ENCODE data around the gene PUSL1.

The PUSL1 gene

GRCh38 chr1:1295154-1295923 lies 13.1 kb upstream of the PUSL1 start:
- DNase-seq, result no peak

- no peak for DNase-seq
Observed at GRCh38 chr1:1296070-1297061, 12.0 kb upstream of the PUSL1 start.

GRCh38 chr1:1297802-1298424 lies 10.5 kb upstream of the PUSL1 start:
- no peak for DNase-seq

DNA sequence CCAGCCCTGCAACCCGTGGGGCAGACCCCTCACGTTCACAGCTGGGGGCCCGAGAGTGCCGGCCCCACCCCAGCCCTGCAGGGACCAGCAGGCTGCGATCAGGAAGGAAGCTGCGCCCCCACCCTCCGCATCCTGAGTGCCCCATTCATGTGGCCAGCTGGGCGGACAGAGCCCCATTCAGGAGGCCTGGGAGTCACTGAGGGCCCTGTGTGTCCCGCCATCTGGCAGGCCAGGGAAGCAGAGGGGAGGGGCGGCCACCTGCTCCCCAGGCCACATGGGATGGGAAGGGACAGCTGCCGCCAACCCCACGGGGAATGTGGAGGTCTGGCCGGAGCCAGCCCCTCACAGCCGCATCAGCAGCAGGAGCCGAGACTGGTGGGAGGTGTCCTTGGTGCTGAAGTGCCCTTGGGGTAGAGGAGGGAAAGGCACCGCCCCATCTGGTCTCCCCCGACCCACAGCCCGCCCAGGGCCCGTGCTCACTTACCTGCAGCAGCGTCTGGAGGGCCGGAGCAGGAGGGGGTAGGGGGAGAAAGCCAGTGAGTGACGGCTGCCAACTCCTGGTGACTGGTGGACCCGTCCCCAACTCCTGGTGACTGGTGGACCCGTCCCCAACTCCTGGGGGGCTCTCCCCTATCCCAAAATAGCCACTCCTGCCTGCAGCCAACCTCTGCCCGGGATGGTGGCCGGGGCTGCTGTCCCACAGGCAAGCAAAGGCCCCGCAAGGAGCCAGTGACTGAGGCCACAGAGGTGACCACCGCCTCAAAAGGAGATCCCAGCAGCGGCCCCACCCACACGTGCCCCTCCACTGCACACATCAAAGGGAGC lies 9.3 kb upstream of the PUSL1 start:
- no peak for DNase-seq

DNA sequence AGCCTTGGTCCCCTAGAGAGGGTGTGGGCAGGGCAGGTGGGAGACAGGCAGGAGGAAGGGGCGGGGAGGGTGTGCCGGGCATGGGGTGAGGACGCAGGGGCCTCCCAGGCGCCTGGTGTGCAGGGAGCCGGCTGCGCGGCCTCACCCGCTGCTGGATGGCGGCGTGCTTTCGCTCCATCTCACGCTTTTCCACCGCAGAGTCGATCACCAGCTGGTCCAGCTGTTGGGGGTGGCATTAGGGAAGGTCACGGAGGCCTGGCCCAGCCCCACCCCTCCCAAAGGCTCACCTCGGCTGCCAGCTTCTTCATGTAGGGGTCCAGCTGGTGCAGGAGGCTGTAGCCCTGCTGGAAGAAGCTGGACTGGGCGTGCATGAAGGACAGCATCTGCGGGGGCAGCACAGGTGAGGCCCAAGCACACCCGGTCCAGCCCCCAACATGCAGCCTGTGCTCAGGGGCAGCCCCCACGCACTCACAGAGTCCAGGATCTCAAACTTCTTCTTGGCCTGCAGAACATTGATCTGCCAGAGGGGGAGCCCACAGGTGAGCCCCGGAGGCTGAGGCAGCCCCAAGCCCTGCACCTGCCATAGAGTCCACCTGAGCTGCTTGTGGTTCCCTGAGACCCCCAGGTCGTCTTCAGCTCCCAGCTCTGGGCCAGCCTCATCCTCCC lies 8.6 kb upstream of the PUSL1 start:
- DNase-seq, result no peak

DNA sequence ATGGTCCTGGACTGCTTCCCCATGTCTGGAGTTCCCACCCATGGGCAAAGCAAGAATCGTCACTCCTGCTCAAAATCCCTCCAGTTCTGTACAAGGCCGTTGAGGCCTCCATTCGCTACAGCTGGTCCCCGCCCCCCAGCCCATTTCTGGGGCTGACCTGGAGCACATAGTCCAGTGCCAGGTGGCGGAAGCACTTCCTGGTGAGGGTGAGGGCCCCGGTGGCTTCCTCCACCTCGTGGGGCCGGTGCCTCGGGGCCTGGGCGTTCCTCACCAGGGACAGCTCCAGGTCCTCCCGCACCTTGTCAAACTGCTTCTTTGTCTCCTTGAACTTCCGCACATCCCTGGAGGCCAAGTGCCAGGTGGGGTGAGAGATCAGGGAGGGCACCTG lies 8.1 kb upstream of the PUSL1 start:
- DNase-seq, result no peak

GRCh38 chr1:1302006-1302430 lies 6.4 kb upstream of the PUSL1 start:
- DNase-seq, result peak in 2 of 3 donors; percentile 22 to 43

- no peak for DNase-seq
Observed at GRCh38 chr1:1302951-1303509, 5.4 kb upstream of the PUSL1 start.

- no peak for DNase-seq
Observed at GRCh38 chr1:1303736-1304135, 4.7 kb upstream of the PUSL1 start.

DNA sequence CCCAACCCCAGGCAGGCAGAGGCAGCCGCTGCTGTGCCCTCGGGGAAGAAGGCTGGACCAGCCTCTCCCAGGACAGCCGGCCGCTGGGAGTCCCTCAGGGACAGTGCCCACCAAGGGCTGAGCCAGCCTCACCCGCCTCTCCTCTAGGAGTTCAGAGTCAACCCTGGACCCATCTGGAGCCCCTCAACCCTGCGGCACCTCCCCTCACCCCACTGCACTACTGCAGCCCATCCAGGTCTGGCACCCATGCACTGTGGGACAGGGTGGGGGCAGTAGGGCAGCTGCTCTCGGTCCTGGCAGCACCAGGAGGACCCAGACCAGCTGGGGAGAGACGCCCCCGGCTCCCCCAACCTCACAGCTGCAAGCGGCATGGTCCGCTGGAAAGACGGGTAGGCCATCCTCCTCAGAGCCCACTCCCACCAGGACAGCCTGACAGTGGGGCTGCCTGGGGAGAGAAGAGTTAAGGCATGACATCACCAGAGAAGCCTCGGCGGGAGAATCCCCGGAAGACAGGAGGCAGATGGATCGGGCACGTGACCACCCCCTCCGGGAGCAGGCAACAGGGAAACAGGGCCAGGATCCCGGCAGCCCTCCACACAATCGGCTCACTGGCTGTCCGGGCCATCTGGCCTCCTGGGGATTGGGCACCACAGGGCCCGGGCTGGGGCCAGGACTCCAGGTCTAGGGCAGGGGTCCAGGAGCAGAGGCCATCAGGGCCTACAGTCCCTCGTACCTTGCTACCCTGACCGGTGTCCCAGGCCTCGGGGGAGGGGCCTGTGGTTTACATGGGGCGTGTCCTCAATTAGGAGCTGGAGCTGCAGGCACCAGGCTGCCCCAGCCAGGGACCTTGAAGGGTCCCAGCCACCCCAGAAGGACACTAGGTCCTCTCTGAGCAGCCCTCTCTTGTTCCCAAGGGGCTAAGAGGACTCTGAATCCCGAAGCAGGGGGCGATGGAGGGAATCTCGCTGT lies 3.8 kb upstream of the PUSL1 start:
- peak; percentile 58 to 80 (median 66) for DNase-seq

DNA sequence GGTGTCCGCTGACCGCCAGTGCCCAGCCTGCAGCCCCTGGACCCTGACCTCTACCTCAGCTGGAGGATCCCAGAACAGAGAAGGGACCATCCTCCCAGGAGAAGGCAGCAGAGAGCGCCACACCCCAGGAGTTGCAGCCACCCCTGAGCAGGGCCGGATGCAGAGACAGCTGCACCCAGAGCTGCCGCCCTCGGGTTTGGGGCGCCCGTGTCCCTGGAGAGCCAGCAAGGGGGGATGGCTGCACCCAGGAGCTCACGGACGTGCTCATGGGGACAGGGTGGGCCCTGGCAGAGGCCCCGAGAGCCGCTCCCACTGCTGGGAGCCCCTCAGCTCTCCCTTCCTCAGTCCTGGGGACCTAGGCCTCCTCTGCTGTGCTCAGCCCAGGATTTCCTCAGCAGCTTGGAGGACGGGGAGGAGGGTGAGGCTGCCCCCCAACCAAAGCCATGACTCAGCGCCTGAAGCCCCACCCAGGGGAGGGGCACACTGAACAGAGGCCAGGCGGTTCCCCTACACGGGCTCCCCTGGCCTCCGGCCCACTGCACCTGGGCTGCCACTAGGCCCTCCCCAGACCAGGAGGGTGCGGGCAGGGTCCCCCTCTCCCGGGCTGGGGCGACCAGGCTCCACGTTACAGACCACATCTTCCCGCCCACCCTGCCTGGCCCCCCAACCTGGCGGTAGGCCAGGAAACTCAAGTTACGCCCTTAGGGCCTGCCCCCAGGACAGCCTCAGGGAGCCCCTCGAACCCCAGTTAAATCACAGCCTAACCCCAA lies 2.9 kb upstream of the PUSL1 start:
- DNase-seq, result peak; percentile 66 to 76 (median 72)

DNA sequence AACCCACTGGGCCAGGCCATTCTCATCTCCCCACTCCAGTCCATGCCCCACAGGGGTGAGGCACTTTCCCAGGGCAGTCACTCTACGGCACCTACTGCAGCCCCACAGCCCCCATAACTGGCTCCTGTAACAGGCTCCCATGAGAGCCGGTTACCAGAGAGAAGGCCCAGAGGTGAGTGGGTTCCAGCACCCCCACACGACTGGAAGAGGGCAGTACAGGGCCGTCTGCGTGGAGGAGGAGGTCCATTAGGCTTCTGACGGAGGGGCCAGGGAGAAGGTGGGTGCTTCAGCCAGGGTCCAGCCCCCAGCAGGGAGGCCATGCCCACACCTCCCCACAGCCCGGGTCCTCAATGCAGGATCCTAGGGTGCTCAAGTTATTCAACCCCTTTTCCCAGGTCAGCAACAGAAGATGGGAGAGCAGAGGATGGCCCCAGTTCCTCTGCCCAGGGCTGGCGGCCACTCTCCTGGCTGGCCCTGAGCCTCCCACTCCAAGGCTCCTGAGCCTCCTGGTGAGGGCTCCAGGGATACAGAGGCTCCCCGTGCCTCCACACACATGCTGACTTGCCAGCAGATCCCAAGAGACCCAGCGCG lies 2.2 kb upstream of the PUSL1 start:
- peak in 1 of 3 donors; percentile 18 for DNase-seq

GRCh38 chr1:1306661-1307260 lies 1.6 kb upstream of the PUSL1 start:
- DNase-seq, result no peak

GRCh38 chr1:1307261-1307922 lies 1.0 kb upstream of the PUSL1 start:
- peak; percentile 27 to 74 (median 44) for DNase-seq

DNA sequence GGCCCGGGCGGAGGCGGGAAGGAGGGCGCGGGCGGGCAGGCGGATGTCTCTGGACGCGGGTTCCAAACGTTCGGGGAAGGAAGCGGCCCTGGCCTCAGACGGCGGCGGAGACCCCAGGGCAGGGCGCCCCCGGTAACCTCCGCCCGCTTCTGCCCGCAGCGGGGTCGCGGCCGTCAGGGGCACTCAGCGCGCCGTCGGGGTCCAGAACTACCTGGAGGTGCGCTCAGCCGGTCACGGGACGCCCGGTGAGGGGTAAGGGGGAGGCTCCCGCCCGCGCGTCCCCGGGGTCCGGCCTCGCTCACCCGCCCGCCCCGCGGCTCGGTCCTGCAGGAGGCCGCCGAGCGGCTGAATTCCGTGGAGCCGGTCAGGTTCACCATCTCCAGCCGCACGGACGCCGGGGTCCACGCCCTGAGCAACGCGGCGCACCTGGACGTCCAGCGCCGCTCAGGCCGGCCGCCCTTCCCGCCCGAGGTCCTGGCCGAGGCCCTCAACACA lies 406 bp downstream of the PUSL1 start:
- DNase-seq, result peak in 1 of 3 donors; percentile 38

GRCh38 chr1:1309251-1310108 lies 1.1 kb downstream of the PUSL1 start:
- peak in 2 of 3 donors; percentile 28 to 38 for DNase-seq

DNA sequence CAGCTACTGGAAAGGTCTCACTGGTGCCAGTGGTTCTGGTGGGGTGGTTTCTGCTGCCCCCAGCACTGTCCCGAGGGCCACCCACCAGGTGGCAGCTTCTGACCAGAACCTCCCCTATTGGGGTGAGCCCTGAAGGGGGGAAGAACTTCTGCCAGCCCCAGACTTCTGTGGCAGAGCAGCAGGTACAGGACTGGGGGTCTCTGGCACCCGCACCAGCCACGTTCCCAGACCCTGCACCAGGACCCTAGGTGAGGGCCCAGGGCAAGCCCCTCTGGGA lies 1.6 kb downstream of the PUSL1 start:
- DNase-seq, result no peak

Data from suppressor macrophage treated with lipopolysaccharide for 1 hour (primary cell).